HG03558 (cell line): Measurements from ENCODE around the gene SCRN1.
"Not testable (repeated sequence)": the region's sequence is repeated elsewhere in the genome, so short reads cannot be mapped to it uniquely, and the experiment has no call there.

Source experiments
- ATAC-seq: cut with Tn5 transposase; IDR thresholded peaks from one replicate; pipeline ENCODE4 v1.9.1; 2021; ENCODE audit warnings: moderate number of reproducible peaks; ENCODE audit not compliant: unreplicated experiment; ENCODE audit errors: extremely low read depth

The SCRN1 gene

DNA sequence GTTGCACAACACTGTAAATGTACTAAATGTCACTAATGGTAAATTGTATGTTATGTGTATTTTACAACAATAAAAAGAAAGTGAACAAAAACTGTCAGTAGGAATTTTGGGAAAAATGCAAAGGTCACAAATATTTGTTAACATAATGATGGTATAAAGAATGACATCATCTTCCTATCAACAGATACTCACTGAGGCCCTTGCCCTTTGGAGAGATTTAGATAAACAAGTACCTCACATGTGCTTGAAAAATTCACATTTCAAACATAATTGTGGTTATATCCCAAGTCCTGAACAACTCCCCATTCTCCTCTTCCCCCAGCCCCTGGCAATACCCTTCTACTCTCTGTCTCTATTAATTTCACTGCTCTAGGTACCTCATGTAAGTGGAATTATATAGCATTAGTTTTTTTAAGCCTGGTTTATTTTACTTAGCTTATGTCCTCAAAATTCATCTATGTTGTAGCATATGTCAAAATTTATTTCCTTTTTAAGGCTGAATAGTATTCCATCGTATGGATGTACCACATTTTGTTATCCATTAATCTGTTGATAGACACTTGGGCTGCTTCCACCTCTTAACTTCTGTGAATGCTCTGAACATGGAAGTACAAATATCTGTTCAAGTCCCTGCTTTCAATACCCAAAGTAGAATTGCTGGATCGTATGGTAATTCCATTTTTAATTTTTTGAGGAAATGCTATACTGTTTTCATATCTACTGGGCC is 92.8 kb downstream of the SCRN1 start:
- no peak for ATAC-seq

DNA sequence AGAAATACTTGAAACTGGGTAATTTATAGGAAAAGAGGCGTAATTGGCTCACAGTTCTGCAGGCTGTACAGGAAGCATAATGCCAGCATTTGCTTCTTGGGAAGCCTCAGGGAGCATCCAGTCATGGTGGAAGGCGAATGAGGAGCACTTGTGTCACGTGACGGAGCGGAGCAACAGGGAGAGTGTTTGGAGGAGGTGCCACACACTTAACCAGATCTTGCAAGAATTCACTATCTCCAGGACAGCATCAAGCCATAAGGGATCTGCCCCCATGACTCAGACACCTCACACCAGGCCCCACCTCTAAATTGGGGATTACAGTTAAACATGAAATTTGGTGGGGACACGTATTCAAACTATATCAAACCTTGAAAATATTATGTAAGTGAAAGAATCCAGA is 94.0 kb downstream of the SCRN1 start:
- ATAC-seq: no peak

DNA sequence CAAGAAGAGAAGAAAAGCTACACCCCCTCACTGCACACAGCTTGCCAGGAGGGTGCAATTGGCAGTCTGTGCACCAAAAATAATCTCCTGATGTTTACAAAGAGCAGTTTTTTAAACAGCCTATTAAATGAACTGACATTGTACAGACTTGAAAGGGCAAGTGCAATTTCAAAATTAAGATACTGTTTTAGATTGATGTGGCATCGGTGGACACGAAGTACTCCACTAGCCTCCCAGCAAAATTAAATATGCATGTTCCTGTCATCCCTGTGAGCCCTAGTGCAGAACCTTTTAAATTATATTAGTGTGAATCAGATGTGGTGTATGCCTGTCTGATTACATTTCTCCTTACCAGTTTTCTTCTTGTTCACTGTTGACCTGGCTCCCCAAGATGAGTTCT is 95.3 kb downstream of the SCRN1 start:
- no peak for ATAC-seq

DNA sequence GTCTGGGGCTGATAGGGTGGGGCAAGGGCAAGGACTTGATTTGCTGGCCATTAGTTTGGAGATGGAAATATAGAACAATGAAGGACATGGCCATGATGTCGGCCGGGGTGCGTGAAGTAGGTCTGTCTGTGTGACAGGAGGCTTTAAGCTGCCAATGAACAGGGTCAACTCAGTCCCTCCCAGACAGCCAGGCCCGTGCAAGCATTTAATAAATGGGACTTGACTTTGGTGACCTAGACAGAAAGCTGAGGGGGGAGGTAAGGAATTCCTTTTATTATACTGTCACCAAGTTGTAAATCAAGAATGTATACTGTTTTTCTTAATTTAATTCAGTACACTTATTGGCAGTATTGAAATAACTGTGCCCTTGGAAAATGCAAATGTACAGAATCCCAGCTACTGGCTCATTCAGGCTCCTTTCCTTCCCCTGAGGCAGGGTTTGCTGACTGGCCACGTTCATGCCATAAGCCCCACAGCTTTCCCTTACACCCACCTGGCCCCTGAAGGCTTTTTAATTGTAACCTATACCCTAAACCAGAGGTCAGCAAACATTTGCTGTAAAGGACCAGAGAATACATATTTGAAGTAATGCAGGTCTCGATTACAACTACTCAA is 96.1 kb downstream of the SCRN1 start:
- ATAC-seq: no peak

DNA sequence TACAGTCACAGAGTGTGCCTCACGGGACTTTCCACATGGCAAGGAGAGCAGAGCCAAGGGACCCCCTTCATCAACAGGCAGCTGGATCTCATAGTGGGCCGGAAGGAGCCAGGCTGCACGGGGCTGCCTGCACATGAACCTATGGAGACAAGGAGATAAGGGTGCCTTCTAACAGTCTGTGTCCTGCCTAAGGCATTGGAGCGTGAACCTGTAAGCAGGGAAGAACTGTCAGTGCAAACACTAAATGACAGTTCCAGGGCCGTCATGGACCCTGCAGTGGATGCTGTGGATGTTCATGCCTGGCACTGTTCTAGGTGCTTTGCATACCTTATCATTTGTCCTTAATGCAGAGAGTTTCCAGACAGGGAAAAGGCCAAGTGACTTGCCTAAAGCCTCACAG is 97.4 kb downstream of the SCRN1 start:
- no peak for ATAC-seq

DNA sequence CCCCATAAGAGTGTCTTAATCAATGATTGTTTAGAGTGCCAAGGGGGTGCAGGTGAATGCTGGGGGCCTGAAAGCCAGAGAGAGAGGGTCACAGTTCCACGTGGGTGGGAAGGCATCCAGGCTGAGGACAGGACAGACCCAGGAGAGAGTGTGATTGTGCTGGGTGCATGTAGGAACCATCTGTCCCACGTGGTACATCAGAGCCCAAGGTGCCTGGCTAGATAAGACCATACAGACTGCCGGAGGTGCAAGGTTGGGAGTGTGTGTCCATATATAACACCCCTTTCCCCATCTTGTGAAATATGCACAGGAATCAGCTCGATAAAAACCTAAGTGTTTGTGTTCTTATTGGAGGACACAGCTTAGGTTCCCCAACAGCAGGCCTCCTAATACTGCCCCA is 97.8 kb downstream of the SCRN1 start:
- no peak for ATAC-seq

DNA sequence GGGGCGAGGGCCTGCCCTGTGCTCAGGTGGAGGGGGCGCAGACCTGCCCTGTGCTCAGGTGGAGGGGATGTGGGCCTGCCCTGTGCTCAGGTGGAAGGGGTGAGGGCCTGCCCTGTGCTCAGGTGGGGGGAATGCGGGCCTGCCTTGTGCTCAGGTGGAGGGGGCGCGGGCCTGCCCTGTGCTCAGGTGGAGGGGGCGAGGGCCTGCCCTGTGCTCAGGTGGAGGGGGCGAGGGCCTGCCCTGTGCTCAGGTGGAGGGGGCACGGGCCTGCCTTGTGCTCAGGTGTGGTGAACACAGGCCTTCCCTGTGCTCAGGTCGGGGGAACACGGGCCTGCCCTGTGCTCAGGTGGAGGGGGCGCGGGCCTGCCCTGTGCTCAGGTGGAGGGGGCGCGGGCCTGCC is 98.8 kb downstream of the SCRN1 start:
- ATAC-seq: not testable (repeated sequence)

DNA sequence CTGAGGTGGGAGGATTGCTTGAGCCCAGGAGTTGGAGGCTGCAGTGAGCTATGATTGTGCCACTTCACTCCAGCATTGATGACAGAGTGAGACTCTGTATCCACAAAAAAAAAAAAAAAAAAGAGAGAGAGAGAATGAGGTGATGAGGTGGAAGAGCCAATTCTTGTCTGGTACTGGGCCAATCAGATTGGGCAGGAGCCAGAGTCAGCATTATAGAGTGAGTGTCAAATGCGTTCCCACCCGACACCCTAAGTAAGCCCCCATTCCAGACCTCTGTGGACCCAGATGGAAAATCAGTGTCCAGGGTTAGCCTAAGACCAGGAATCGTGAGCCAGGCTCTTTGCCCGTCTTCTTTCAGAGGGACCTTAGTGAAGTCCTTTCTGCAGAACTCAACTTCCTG is 99.3 kb downstream of the SCRN1 start:
- no peak for ATAC-seq

DNA sequence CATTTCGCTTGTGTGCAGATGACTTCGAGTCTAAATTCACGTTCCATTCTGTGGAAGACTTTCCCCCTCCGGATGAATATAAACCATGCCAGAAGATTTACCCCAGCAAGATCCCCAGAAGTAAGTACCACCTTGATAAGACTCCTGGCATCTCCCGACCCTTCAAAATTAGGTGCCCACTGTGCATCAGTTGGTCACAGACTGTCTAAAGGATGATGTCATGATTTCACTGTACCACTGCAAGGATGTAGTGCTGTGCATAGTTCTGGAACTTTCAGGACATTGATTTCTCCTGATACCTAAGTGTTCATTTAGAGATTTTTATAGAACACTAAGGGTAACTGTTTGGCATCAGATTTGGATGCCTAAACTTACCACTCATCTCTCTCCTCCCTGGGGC is 100.3 kb downstream of the SCRN1 start:
- no peak for ATAC-seq

DNA sequence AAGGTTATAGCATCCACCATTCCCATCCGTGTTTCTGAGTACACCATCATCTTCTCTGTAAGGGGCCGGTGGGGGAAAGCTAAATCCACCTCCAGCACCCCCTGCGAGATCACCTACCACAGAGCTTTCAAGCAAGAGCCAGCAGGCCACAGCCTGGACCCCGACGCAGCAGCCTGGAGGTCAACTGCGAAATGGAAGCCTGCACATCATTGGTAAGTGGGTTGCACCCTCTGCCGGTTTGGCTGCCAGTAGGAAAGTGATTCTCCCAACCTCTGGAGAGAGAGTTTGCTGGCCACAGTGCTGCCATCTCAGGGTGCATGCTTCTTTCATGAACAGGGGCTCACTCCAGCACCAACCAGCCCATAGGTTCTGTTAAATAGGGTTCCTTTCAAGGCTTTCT is 101.6 kb downstream of the SCRN1 start:
- no peak for ATAC-seq

DNA sequence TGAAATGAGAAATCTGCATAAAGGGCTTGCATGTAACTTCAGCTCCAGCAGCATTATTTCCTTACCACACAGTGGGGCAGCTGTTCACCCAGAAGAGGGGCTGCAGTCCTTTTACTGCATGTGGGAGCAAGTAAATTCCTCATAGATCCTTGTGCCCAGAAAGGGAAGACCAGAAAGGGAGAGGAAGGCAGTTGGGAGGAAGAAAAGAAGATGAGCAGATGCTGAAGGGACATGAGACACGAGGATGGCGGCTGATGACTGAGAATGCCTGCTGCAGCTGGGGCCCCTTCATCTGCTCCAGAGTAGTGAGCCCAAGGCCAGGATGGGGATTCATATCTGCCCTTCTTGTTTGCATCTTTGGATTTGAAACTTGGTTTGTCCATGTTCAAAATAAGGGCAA is 102.8 kb downstream of the SCRN1 start:
- ATAC-seq: no peak

DNA sequence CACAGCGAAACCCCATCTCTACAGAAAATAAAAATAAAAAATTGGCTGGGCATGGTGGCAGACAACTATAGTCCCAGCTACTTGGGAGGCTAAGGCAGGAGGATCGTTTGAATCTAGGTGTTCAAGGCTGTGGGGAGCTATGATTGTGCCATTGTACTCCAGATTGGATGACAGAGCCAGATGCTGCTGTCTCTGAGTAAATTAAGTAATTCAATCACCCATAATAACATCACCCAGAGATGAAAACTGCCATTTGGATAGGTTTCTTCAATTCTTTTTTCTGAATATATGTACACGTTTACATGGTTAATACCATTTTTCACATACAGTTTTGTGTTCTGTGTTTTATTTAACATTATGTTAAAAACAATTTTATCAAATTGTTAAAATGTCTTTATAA is 104.0 kb downstream of the SCRN1 start:
- ATAC-seq: no peak

DNA sequence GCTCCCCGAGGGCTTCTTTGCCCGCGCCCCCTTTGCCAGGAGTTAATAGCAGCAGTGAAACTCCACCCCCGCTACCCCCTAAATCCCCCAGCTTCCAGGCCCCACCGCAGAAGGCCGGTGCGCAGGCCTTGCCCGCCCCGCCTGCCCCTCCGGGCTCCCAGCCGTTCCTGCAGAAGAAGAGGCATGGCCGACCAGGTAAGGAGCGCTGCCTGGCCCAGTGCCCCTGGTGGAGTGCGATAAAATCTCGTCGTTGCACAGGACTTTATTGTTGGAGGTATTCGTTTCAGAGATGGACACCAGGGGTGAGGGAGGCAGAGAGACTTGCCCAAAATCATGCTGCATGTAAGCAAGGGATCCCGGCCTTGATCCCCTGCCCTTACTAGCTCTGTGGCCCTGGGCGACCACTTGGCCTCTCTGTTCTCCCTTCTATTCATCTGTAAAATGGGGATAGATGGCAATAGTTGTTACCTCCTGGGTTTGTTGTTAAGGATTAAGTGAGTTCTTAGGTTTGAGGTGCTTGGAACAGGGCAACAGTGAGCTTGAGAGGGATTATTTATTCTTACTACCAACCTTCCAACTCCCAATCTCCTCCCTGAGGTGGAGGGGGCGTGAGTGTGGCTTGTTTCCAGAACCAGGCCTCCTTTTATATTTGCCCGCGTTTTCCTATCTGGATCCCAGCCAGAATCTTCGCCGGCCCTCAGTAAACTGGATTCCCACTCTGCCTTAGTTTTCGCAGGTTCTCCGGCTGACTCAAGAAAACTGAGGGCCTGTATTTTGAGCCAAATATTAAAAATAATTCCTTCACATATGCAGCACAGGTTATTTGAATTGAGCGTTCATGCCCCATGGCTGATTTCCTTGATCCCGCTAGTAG is 105.0 kb downstream of the SCRN1 start:
- no peak for ATAC-seq

DNA sequence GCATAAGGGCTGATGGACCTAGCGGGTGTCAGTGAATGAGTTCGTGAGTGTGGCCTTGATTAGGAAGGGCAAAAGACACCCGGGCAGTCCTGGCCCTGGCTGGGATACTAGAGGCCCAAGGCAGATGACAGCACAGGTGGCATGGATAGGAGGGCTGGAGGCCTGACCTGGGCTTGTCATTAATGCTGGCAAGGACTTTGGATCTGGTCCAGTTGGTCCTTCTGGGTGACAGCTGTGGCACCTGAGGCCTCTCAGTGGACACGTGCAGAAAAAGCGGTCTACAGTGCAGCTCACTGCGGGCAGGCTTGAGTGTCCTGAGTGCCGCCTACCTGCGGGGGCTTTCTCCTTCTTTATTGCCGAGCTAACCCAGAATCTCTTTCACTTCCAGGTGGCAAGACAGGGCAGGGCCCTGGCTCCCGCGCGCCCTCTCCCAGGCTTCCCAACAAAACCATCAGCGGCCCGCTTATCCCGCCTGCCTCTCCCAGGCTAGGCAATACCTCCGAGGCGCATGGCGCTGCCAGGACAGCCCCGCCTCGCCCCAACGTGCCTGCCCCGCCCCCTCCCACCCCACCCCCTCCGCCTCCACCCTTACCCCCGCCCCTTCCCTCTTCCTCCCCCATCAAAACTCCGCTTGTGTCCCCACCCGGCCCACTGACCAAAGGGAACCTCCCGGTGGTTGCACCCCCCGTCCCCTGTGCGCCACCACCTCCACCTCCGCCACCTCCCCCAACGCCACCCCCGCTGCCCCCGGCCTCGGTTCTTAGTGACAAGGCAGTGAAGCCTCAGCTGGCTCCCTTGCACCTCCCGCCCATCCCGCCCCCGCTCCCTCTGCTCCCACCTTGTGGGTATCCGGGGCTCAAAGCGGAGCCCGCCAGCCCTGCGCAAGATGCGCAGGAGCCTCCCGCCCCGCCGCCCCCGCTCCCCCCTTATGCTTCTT is 105.9 kb downstream of the SCRN1 start:
- ATAC-seq: no peak

DNA sequence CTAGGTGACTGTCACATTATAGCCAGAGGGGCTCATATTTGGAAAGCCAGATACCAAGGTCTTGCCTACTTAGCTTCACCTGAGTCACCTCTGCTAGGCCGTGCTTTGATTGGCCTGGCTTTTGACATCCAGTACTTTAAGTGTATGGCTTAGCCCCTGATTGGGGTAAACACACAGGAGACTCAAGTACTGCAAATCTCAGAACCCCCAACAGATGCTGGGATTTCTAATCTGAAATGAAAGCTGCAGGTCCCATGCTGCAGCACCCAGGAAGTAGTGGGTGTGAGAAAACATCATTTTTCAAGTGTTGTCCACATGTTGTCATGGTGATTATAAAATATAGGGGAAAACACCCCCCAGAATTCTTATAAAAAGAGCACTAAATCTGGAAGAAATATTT is 107.1 kb downstream of the SCRN1 start:
- no peak for ATAC-seq

DNA sequence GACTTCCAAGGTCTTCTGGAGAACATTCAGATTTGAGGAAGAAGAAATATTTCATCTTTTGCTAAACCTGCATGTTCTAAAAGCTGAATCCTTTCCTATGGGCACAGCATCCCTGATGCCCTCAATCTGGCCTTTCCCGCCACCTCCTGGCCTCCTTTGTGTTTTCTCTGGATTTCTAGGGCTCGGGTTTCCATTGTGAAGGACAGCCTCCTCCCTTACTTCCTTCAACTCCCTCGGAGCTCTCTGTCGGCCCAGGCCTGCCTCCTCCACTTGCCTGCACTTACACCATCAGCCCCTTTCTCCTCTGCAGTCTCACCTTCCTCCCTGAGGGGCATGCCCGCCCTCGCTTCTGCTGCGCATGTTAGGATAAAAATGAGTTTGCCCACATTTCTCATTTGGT is 107.9 kb downstream of the SCRN1 start:
- ATAC-seq: no peak

DNA sequence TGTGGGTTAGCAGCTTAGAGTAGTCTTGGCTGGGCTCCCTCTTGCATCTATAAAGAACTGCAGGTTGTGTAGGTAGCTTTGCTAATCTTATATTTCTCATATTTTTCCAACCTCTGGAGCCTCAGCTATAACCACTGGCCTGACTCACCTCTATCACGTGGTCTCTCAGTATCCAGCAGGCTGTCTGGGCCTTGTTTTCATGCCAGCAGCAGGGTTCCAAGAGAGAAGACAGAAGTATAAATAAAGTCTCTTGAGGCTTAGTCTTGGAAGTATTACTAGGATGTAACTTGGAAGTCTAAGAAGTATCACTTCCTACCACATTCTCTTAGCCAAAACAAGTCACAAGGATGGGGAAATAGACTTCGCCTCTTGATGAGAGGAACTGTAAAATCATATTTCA is 110.0 kb downstream of the SCRN1 start:
- no peak for ATAC-seq

DNA sequence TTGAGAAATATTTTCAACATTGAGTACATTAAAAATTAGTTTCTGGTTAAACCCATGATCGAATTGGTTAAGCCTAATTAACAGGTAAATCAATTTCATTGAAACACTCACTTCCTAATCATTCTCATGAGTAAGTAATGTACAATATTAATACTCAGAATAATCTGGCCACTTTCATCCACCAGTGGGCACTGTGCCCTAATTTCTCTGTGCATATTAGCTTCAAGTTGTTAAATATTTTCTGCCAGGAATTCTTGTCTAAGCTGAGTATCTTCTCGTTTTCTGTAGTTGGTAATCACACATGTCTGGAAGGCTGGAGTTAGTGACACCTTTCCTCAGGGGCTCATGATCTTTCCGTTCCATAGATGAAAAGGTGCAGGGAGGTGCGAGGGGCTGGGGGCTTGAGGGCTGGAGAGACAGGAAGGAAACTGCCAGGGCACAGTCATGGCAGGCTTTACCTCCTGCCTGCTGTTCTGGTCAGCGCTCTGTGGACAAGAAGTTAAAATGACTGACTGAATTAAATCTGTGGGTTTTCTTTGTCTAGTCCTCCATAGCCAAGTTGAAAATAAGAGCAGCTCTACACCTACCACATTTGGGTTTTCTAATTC is 111.4 kb downstream of the SCRN1 start:
- no peak for ATAC-seq

DNA sequence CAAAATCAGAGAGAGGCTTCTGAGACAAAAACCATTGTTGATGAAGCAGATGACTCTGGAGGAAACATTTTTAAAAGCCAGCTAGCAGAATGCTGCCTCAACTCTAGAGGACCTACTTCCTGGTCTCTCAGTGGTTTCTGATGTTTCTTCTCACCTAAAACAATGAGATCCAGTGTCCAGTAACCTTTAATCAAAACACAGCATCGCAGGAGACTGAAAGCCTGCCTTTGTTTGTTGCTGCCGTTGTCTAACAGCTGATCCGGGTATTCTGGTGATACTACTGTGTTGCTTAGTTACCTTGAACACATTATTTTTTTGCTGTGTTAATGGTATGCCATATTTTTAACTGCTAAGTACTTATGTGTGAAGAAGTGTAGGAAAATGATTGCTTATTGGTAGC is 112.4 kb downstream of the SCRN1 start:
- ATAC-seq: no peak

DNA sequence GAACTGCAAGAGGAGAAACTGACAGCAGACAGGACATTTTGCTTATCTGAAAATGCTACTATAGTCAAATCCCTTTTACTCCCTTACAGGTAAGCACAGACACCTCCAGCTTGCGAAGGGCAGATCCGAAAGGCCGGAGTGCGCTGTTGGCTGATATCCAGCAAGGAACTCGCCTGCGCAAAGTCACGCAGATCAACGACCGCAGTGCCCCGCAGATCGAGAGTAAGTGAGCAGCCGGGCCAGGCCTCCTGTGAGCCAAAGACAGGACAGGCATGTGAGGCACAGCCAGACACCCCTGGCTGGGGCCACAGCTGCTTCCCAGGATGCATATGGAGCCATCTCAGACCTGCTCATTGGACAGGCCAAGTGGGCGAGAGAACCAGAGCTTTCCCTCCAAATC is 113.9 kb downstream of the SCRN1 start:
- no peak for ATAC-seq
